GM23338 (cell line): ENCODE measurements around the gene GPR6.

Experiments
- CREB1 ChIP-seq: fragments of 250-450 bp; sonication (Bioruptor Pico); IDR thresholded peaks from 2 replicates; pipeline ENCODE4 v1.5.0; 2020; ENCODE audit warnings: low read depth, mild to moderate bottlenecking, moderate library complexity
- EZH2 ChIP-seq: fragments of 200-600 bp; sonication (generic); IDR thresholded peaks from one replicate; pipeline ENCODE4 v1.8.0; 2017; ENCODE audit warnings: antibody characterized with exemption, mild to moderate bottlenecking, low read depth; ENCODE audit not compliant: unreplicated experiment
- EZH2phosphoT487 ChIP-seq: fragments of 200-600 bp; sonication (generic); IDR thresholded peaks from one replicate; pipeline ENCODE4 v1.8.1; 2018; ENCODE audit warnings: antibody characterized with exemption; ENCODE audit not compliant: unreplicated experiment
- JUNB ChIP-seq: IDR thresholded peaks from one replicate; pipeline ENCODE4 v1.6.1; 2016; ENCODE audit warnings: antibody characterized with exemption; ENCODE audit not compliant: unreplicated experiment
- NANOG ChIP-seq: IDR thresholded peaks from 2 replicates; pipeline ENCODE4 v1.6.1; 2016; ENCODE audit warnings: antibody characterized with exemption, borderline replicate concordance
- POLR2AphosphoS5 ChIP-seq: IDR thresholded peaks from 2 replicates; pipeline ENCODE4 v1.6.1; 2016; ENCODE audit warnings: antibody characterized with exemption, low read depth
- REST ChIP-seq: IDR thresholded peaks from one replicate; pipeline ENCODE4 v1.6.1; 2018; ENCODE audit warnings: antibody characterized with exemption; ENCODE audit not compliant: unreplicated experiment
- STAT1 ChIP-seq: IDR thresholded peaks from one replicate; pipeline ENCODE4 v1.6.1; 2016; ENCODE audit warnings: antibody characterized with exemption; ENCODE audit not compliant: unreplicated experiment
- ZNF114 ChIP-seq: fragments of 250-450 bp; sonication (Bioruptor Pico); IDR thresholded peaks from 2 replicates; pipeline ENCODE4 v1.5.0; 2020; ENCODE audit warnings: mild to moderate bottlenecking, moderate library complexity
- ZNF331 ChIP-seq: fragments of 250-450 bp; sonication (Bioruptor Pico); IDR thresholded peaks from 2 replicates; pipeline ENCODE4 v1.5.0; 2020; ENCODE audit warnings: low read depth, mild to moderate bottlenecking, moderate library complexity
- TF ChIP-seq, protein P1 (sequence below), 2 experiments: fragments of 200-600 bp in 1 of 2; sonication (generic) in 1 of 2; conservative IDR thresholded peaks; 2 replicates each; pipeline versions ENCODE4 v1.5.1 to v1.6.1; 2016 to 2017; ENCODE audit warnings: antibody characterized with exemption in 2 of 2, low read depth in 2 of 2, mild to moderate bottlenecking in 2 of 2, moderate library complexity in 1 of 2
- TF ChIP-seq, protein P2 (sequence below): IDR thresholded peaks from 2 replicates; pipeline ENCODE4 v1.6.1; 2016; ENCODE audit warnings: antibody characterized with exemption

- no peak for TF ChIP-seq ZNF331 (CRISPR knock-in tag)
- TF ChIP-seq, protein P1, sequence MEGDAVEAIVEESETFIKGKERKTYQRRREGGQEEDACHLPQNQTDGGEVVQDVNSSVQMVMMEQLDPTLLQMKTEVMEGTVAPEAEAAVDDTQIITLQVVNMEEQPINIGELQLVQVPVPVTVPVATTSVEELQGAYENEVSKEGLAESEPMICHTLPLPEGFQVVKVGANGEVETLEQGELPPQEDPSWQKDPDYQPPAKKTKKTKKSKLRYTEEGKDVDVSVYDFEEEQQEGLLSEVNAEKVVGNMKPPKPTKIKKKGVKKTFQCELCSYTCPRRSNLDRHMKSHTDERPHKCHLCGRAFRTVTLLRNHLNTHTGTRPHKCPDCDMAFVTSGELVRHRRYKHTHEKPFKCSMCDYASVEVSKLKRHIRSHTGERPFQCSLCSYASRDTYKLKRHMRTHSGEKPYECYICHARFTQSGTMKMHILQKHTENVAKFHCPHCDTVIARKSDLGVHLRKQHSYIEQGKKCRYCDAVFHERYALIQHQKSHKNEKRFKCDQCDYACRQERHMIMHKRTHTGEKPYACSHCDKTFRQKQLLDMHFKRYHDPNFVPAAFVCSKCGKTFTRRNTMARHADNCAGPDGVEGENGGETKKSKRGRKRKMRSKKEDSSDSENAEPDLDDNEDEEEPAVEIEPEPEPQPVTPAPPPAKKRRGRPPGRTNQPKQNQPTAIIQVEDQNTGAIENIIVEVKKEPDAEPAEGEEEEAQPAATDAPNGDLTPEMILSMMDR (conservative IDR thresholded peaks at IDR 0.05; ENCODE audit: low read depth in 2 of 2) = no peak
- TF ChIP-seq POLR2AphosphoS5 = no peak
- no peak for TF ChIP-seq EZH2
- no peak for TF ChIP-seq JUNB
- TF ChIP-seq REST = no peak
- TF ChIP-seq, protein P2, sequence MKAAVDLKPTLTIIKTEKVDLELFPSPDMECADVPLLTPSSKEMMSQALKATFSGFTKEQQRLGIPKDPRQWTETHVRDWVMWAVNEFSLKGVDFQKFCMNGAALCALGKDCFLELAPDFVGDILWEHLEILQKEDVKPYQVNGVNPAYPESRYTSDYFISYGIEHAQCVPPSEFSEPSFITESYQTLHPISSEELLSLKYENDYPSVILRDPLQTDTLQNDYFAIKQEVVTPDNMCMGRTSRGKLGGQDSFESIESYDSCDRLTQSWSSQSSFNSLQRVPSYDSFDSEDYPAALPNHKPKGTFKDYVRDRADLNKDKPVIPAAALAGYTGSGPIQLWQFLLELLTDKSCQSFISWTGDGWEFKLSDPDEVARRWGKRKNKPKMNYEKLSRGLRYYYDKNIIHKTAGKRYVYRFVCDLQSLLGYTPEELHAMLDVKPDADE = no peak
- no peak for TF ChIP-seq CREB1 (CRISPR knock-in tag)
- no peak for TF ChIP-seq EZH2phosphoT487
- TF ChIP-seq STAT1 = no peak
- no peak for TF ChIP-seq ZNF114 (CRISPR knock-in tag)
- TF ChIP-seq NANOG = no peak
These were observed 43.8 kb upstream of the GPR6 start for GRCh38 chr6:109934293-109934692.
